NT2/D1 (cell line): ENCODE data around the gene LRP5.

Experiments
- DNase-seq: peaks from one replicate; pipeline ENCODE4 v3.0.0-alpha.2; 2011; ENCODE audit warnings: low read depth, low spot score
- H3K27me3 ChIP-seq: 2 replicates; pipeline ENCODE4 v1.6.0; 2011; ENCODE audit warnings: mild to moderate bottlenecking; ENCODE audit not compliant: insufficient read length, insufficient read depth
- H3K36me3 ChIP-seq: 2 replicates; pipeline ENCODE4 v1.6.1; 2011; ENCODE audit warnings: mild to moderate bottlenecking, low read length, mixed read lengths; ENCODE audit not compliant: insufficient read depth, insufficient read length
- H3K4me1 ChIP-seq: 2 replicates; pipeline ENCODE4 v1.5.1; 2011; ENCODE audit not compliant: insufficient read depth, insufficient read length
- H3K4me3 ChIP-seq: 2 replicates; pipeline ENCODE4 v1.5.1; 2011; ENCODE audit warnings: low read depth; ENCODE audit not compliant: insufficient read length
- H3K9ac ChIP-seq: 2 replicates; pipeline ENCODE4 v1.6.0; 2011; ENCODE audit warnings: low read depth; ENCODE audit not compliant: insufficient read length
- H3K9me3 ChIP-seq: 2 replicates; pipeline ENCODE4 v1.5.1; 2011; ENCODE audit warnings: mild to moderate bottlenecking, low read length; ENCODE audit not compliant: insufficient read depth
- SUZ12 ChIP-seq: IDR thresholded peaks from 2 replicates; pipeline ENCODE4 v1.6.1; 2011; ENCODE audit not compliant: insufficient read length, insufficient read depth; ENCODE audit errors: extremely low read depth
- YY1 ChIP-seq: IDR thresholded peaks from 2 replicates; pipeline ENCODE4 v1.6.1; 2011; ENCODE audit not compliant: insufficient read length, insufficient read depth
- ZNF274 ChIP-seq: IDR thresholded peaks from 2 replicates; pipeline ENCODE4 v1.6.1; 2011; ENCODE audit warnings: mild to moderate bottlenecking, low read depth, low read length

The LRP5 gene

GRCh38 chr11:68480193-68480592, 167.8 kb downstream of the LRP5 start:
- TF ChIP-seq ZNF274, result no peak
- TF ChIP-seq SUZ12, result no peak
- no peak for TF ChIP-seq YY1
- H3K36me3 ChIP-seq, result peaks cover 10% of the 10 kb centered on the region
- DNase-seq, result no peak
- peaks cover 20% of the 10 kb centered on the region for H3K9me3 ChIP-seq
- no peaks in the 10 kb centered on the region for H3K4me1 ChIP-seq
- no peak overlapping the region for H3K9ac ChIP-seq
- H3K27me3 ChIP-seq, result no peaks in the 10 kb centered on the region
- H3K4me3 ChIP-seq, result no peak overlapping the region

- Histone ChIP-seq H3K4me1 (no peaks in the 10 kb centered on the region), H3K36me3 (peaks cover 10% of the 10 kb centered on the region), H3K27me3 (no peaks in the 10 kb centered on the region), H3K9ac (no peak overlapping the region), H3K4me3 (no peak overlapping the region), H3K9me3 (peaks cover 20% of the 10 kb centered on the region)
- no peak for DNase-seq
- TF ChIP-seq YY1 (no peak), ZNF274 (no peak), SUZ12 (no peak)
Observed at GRCh38 chr11:68480852-68481510, 168.6 kb downstream of the LRP5 start.

- Histone ChIP-seq H3K9ac (no peak overlapping the region), H3K4me3 (no peak overlapping the region), H3K4me1 (no peaks in the 10 kb centered on the region), H3K9me3 (peaks cover 16% of the 10 kb centered on the region), H3K36me3 (peaks cover 7% of the 10 kb centered on the region), H3K27me3 (no peaks in the 10 kb centered on the region)
- no peak for DNase-seq
- TF ChIP-seq YY1, result no peak
- no peak for TF ChIP-seq SUZ12
- TF ChIP-seq ZNF274, result no peak
Observed at GRCh38 chr11:68481579-68482240, 169.3 kb downstream of the LRP5 start.

GRCh38 chr11:68488623-68489022, 176.2 kb downstream of the LRP5 start:
- Histone ChIP-seq H3K4me1 (no peaks in the 10 kb centered on the region), H3K9ac (no peak overlapping the region), H3K4me3 (no peak overlapping the region), H3K27me3 (no peaks in the 10 kb centered on the region), H3K36me3 (no peaks in the 10 kb centered on the region), H3K9me3 (no peaks in the 10 kb centered on the region)
- DNase-seq, result no peak
- no peak for TF ChIP-seq YY1
- TF ChIP-seq SUZ12, result no peak
- no peak for TF ChIP-seq ZNF274

GRCh38 chr11:68495220-68495729, 182.9 kb downstream of the LRP5 start:
- H3K9ac ChIP-seq, result no peak overlapping the region

GRCh38 chr11:68495872-68496271, 183.5 kb downstream of the LRP5 start:
- no peak overlapping the region for H3K9ac ChIP-seq
- no peaks in the 10 kb centered on the region for H3K27me3 ChIP-seq
- H3K9me3 ChIP-seq, result no peaks in the 10 kb centered on the region
- TF ChIP-seq YY1 (no peak), SUZ12 (no peak)
- no peak for DNase-seq
- H3K36me3 ChIP-seq, result no peaks in the 10 kb centered on the region
- peaks cover 3% of the 10 kb centered on the region for H3K4me1 ChIP-seq
- H3K4me3 ChIP-seq, result no peak overlapping the region

More at GRCh38 chr11:68495220-68495729, 182.9 kb downstream of the LRP5 start:
- Histone ChIP-seq H3K4me1 (peaks cover 3% of the 10 kb centered on the region), H3K9me3 (no peaks in the 10 kb centered on the region), H3K36me3 (no peaks in the 10 kb centered on the region), H3K27me3 (no peaks in the 10 kb centered on the region), H3K4me3 (no peak overlapping the region)
- DNase-seq, result no peak
- TF ChIP-seq SUZ12 (no peak), ZNF274 (no peak), YY1 (no peak)

GRCh38 chr11:68497761-68498160, 185.4 kb downstream of the LRP5 start:
- Histone ChIP-seq H3K4me3 (no peak overlapping the region), H3K36me3 (no peaks in the 10 kb centered on the region), H3K9me3 (no peaks in the 10 kb centered on the region), H3K27me3 (no peaks in the 10 kb centered on the region), H3K9ac (no peak overlapping the region), H3K4me1 (peaks cover 3% of the 10 kb centered on the region)
- TF ChIP-seq ZNF274 (no peak), YY1 (no peak), SUZ12 (no peak)
- DNase-seq, result no peak
